HFFc6 (cell line): Measurements from ENCODE around the gene ZNF174. TPM values are rescaled to one million over a fixed set of nuclear protein-coding genes. Genes with fewer than 3 reads are reported as not detected.

Experiments used
- DNase-seq: peaks from one replicate; pipeline ENCODE4 v3.0.0-alpha.2; 2018
- H3K27ac Mint-ChIP-seq: 2 replicates; pipeline ENCODE4 v1.8.0; 2020; ENCODE audit warnings: mild to moderate bottlenecking, mixed read lengths
- H3K27me3 Mint-ChIP-seq: 2 replicates; pipeline ENCODE4 v1.8.0; 2021; ENCODE audit warnings: mild to moderate bottlenecking, moderate library complexity, mixed read lengths; ENCODE audit not compliant: insufficient read depth
- H3K36me3 Mint-ChIP-seq: 2 replicates; pipeline ENCODE4 v1.8.0; 2021; ENCODE audit warnings: low read depth, mixed read lengths
- H3K4me1 Mint-ChIP-seq: 2 replicates; pipeline ENCODE4 v1.8.0; 2020; ENCODE audit warnings: low read depth, mixed read lengths
- H3K4me3 Mint-ChIP-seq: 2 replicates; pipeline ENCODE4 v1.8.0; 2020; ENCODE audit warnings: mild to moderate bottlenecking, moderate library complexity, mixed read lengths
- H3K9me3 Mint-ChIP-seq: 2 replicates; pipeline ENCODE4 v1.8.0; 2020; ENCODE audit warnings: mild to moderate bottlenecking, mixed read lengths
- total RNA-seq, 6 experiments: library from RNA; stranded (reverse); fragmentation: NEBNext Ultra II Directional; extraction: Animal tissue kit (Norgen Biotek cat#: 25700); gene quantifications; 2 replicates in 1 of 6; 3 replicates in 5 of 6; pipeline ENCODE4 v1.2.3, GENCODE V29; 2021
- TF ChIP-seq, protein P1 (sequence below): fragments of 200-600 bp; sonication (generic); IDR thresholded peaks from 2 replicates; pipeline ENCODE4 v1.5.0; 2021; ENCODE audit warnings: antibody characterized with exemption, mild to moderate bottlenecking

ZNF174 gene
- total RNA-seq, 6 experiments from 2014 or later = 8.6 to 10.7 (median 10.1) TPM

DNA sequence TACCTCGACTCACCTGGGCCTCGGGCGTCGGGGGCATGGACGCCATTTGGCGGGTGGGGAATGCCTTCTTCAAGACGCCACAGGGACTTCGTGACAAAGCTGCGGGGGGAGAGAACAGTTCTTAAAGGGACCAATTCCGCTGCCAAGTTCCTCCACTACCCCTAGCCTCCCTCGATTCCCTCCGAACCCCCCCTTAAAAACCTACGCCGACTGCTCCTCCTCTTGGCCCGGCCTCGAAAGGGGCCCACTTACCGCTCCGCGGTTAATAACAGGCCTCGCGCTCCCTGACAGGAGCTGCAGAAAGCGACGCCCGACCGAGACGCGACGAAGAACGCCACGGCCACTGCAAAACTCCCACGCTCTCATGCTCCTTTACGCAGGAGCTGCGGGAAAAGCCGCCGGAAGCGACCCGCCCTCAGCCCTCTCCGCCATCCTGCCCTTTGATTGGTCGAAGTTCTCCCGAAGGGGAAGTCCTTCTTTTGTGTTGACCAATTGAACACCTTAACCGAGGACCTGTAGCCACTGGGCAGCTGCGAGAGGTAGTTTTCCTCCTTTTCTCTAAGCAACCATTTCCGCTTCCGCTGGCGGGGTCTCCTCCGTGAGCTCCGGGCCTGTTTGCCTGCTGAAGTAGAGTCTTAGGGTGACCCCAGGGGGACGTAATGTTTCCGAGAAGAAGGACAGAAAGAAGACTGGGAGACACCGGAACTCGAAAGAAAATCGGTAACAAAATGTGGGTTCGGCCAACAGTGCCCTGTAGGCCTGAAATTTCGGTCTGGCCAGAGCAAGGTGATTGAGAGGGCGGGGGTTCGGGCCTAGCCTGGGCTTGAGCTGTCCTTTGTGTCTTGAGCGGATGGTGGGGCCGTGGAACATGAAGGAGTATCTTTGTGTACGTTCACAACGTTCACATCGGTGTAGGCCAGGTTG, 42.4 kb downstream of the ZNF174 start, which contains the start of the genes NAA60 and ZNF597:
TSS of gene NAA60 (plus strand) at position 573 of the 924 bp plus-strand sequence. CDS start 32,548 bp downstream, outside the sequence.
TSS of gene ZNF597 (minus strand) at position 397 of the 924 bp plus-strand sequence. CDS start at position 46, 351 bp downstream.
- Mint-ChIP-seq H3K36me3 (peaks cover 31% of the 10 kb centered on the region), H3K4me3 (peak within 1 kb of the TSS; percentile 97), H3K4me1 (peaks cover 6% of the 10 kb centered on the region), H3K27ac (peak within 1 kb of the TSS; percentile 93), H3K27me3 (peaks cover 8% of the 10 kb centered on the region), H3K9me3 (peaks cover 20% of the 10 kb centered on the region)
- TF ChIP-seq, protein P1, sequence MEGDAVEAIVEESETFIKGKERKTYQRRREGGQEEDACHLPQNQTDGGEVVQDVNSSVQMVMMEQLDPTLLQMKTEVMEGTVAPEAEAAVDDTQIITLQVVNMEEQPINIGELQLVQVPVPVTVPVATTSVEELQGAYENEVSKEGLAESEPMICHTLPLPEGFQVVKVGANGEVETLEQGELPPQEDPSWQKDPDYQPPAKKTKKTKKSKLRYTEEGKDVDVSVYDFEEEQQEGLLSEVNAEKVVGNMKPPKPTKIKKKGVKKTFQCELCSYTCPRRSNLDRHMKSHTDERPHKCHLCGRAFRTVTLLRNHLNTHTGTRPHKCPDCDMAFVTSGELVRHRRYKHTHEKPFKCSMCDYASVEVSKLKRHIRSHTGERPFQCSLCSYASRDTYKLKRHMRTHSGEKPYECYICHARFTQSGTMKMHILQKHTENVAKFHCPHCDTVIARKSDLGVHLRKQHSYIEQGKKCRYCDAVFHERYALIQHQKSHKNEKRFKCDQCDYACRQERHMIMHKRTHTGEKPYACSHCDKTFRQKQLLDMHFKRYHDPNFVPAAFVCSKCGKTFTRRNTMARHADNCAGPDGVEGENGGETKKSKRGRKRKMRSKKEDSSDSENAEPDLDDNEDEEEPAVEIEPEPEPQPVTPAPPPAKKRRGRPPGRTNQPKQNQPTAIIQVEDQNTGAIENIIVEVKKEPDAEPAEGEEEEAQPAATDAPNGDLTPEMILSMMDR = no peak
- DNase-seq = peak; percentile 92

DNA sequence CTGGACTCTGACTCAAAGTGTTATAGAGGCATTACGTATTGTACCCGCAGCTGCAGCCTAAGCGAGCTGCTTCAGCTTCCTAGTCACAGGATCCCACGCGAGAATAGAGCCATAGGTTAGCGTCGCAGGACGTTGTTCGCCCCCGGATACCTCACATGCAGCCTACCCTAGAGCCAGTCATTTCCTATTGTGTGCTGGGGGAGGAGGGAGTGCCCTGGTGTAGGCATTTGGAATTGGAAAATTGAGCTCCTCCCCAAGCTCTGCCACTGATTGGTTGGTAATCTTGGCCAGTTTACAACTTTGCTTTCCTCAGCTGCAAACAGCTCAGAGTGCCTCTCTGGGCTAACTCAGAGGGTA, 43.0 kb downstream of the ZNF174 start:
- Mint-ChIP-seq H3K4me3 (peak overlapping the region; percentile 97), H3K27me3 (peaks cover 8% of the 10 kb centered on the region), H3K9me3 (peaks cover 20% of the 10 kb centered on the region), H3K4me1 (peaks cover 6% of the 10 kb centered on the region), H3K36me3 (peaks cover 31% of the 10 kb centered on the region), H3K27ac (peak overlapping the region; percentile 93)
- DNase-seq = peak; percentile 61
- TF ChIP-seq, protein P1 = no peak; the same call in 1 of the 2 replicates

DNA sequence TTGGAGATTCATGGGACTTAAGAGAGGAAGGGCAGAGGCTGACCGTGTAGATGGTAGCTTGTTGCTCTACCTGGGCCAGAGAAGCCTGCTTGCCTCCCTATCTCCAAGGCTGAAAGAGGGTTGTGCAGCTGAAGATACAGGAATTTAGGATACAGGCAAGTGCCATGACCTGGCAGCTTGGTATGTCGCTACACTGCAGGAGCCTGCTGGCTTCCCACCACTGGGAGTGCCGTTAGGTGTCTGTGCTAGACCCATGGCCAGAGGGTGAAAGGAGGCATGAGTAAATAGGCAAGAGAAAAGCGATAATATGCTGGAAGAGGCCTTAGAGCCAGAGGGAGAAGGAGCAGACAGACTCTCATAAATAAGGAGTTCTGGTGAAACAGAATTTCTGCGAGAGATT, 53.1 kb downstream of the ZNF174 start:
- no peak overlapping the region for H3K27ac Mint-ChIP-seq
- H3K27me3 Mint-ChIP-seq = no peaks in the 10 kb centered on the region; the same call in 1 of the 2 replicates
- peaks cover 5% of the 10 kb centered on the region; the same call in 1 of the 2 replicates for H3K36me3 Mint-ChIP-seq
- no peaks in the 10 kb centered on the region; the same call in 1 of the 2 replicates for H3K9me3 Mint-ChIP-seq
- DNase-seq = no peak
- peaks cover 22% of the 10 kb centered on the region for H3K4me1 Mint-ChIP-seq
- H3K4me3 Mint-ChIP-seq = no peak overlapping the region
- TF ChIP-seq, protein P1 = no peak

DNA sequence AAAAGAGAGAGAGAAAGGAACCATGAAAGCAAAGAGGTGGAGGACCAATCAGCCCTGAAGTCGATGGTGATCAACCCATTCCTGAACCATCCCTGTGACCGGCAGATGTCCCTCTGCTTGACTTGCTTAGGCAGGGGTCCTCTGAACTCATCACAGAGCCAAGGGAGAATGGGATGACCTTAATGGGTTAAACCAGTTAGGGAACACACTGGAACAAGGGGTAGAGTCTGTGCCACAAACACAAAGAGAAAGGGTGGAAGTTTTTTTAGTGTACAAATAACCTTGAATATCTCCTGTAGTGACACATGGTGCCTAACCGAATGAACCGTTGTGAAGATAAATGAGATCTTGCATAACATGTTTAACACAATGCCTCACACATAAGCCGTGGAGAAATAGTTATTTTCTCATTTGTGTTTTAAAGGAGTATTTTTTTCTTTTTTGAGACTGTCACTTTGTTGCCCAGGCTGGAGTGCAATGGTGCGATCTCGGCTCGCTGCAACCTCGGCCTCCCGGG, 53.7 kb downstream of the ZNF174 start:
- Mint-ChIP-seq H3K36me3 (peaks cover 3% of the 10 kb centered on the region; the same call in 1 of the 2 replicates), H3K4me3 (no peak overlapping the region), H3K4me1 (peaks cover 28% of the 10 kb centered on the region), H3K9me3 (no peaks in the 10 kb centered on the region; the same call in 1 of the 2 replicates), H3K27ac (no peak overlapping the region), H3K27me3 (no peaks in the 10 kb centered on the region; the same call in 1 of the 2 replicates)
- TF ChIP-seq, protein P1 = no peak
- DNase-seq = no peak

- peak overlapping the region; percentile 84 for H3K4me3 Mint-ChIP-seq
- peak overlapping the region; percentile 75 for H3K27ac Mint-ChIP-seq
- peaks cover 4% of the 10 kb centered on the region; the same call in 1 of the 2 replicates for H3K36me3 Mint-ChIP-seq
- no peaks in the 10 kb centered on the region for H3K9me3 Mint-ChIP-seq
- H3K27me3 Mint-ChIP-seq = no peaks in the 10 kb centered on the region; the same call in 1 of the 2 replicates
- peak; percentile 77 for DNase-seq
- TF ChIP-seq, protein P1 = peak; percentile 72
- peaks cover 54% of the 10 kb centered on the region for H3K4me1 Mint-ChIP-seq
These were observed 56.6 kb downstream of the ZNF174 start for GRCh38 chr16:3457434-3458252.
